Measurements from ENCODE around the gene ZNF598.

DNA sequence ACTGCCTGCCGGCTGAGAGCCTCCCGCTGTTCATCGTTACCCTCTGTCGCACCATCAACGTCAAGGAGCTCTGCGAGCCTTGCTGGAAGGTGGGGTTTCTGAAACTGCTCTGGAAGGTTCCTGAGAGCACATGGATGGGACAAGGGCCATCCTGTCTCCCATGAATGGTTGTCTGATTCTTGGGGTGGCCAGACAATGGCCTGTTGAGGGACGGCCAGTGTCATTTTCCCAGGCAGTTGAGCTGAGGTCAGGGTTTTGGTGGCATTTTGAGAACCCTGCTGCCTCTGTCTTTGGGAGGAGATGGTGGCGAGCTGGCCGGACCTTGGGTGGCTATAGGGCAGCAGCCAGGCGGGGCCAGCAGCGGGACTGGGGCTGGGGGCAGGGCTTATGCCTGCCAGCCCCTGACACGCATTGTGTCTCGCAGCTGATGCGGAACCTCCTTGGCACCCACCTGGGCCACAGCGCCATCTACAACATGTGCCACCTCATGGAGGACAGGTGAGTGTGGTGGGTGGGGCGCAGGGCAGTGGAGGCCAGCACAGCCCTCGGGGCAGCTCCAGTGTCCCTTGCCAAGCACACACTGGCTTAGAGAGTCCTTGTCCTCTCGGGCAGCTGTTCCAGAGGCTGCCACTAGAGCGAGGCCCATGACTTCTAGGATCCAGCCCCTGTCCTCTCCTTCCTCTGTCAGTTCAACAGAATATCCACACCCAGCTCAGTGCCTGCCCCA, 47.2 kb upstream of the ZNF598 start:
- no peak for TF ChIP-seq ZNF274 (IDR thresholded peaks at IDR 0.05; ENCODE audit: low read depth, low read length)
- no peak for TF ChIP-seq SUZ12 (IDR thresholded peaks at IDR 0.05; ENCODE audit: extremely low read depth, insufficient read depth, insufficient read length)
